Liver (tissue), 3 donors: ENCODE data around the gene SDR39U1.

Experiments used
- ATF3 ChIP-seq: IDR thresholded peaks from 2 replicates; pipeline ENCODE4 v1.6.1; 2016; ENCODE audit warnings: antibody characterized with exemption
- CTCF ChIP-seq: fragments of 150-350 bp; IDR thresholded peaks from 2 replicates; pipeline ENCODE4 v1.5.1; 2017; ENCODE audit warnings: improper control_type of control experiment, low read depth, low read length; ENCODE audit not compliant: missing input control
- FOXA1 ChIP-seq: IDR thresholded peaks from 2 replicates; pipeline ENCODE4 v1.6.1; 2016; ENCODE audit warnings: antibody characterized with exemption
- GABPA ChIP-seq, 2 donors: IDR thresholded peaks in 1 of 2; conservative IDR thresholded peaks in 1 of 2; 2 replicates each; pipeline ENCODE4 v1.6.1; 2016; ENCODE audit warnings: antibody characterized with exemption in 2 of 2, mild to moderate bottlenecking in 1 of 2, moderate library complexity in 1 of 2
- HNF4G ChIP-seq: IDR thresholded peaks from 2 replicates; pipeline ENCODE4 v1.6.1; 2016; ENCODE audit warnings: antibody characterized with exemption
- MAX ChIP-seq: IDR thresholded peaks from 2 replicates; pipeline ENCODE4 v1.6.1; 2016; ENCODE audit warnings: antibody characterized with exemption
- NR2F2 ChIP-seq: IDR thresholded peaks from 2 replicates; pipeline ENCODE4 v1.6.1; 2016; ENCODE audit warnings: antibody characterized with exemption
- RAD21 ChIP-seq, 2 donors: IDR thresholded peaks; 2 replicates each; pipeline ENCODE4 v1.6.1; 2016; ENCODE audit warnings: antibody characterized with exemption in 2 of 2, mild to moderate bottlenecking in 2 of 2
- REST ChIP-seq: IDR thresholded peaks from 2 replicates; pipeline ENCODE4 v1.6.1; 2016; ENCODE audit warnings: antibody characterized with exemption, mild to moderate bottlenecking
- SP1 ChIP-seq: IDR thresholded peaks from 2 replicates; pipeline ENCODE4 v1.6.1; 2018; ENCODE audit warnings: antibody characterized with exemption, mild to moderate bottlenecking
- TAF1 ChIP-seq: conservative IDR thresholded peaks from 2 replicates; pipeline ENCODE4 v1.6.1; 2016; ENCODE audit warnings: antibody characterized with exemption, mild to moderate bottlenecking
- YY1 ChIP-seq: IDR thresholded peaks from 2 replicates; pipeline ENCODE4 v1.6.1; 2016; ENCODE audit warnings: antibody characterized with exemption, mild to moderate bottlenecking
- donor health status: healthy.
- donor health status: healthy.

DNA sequence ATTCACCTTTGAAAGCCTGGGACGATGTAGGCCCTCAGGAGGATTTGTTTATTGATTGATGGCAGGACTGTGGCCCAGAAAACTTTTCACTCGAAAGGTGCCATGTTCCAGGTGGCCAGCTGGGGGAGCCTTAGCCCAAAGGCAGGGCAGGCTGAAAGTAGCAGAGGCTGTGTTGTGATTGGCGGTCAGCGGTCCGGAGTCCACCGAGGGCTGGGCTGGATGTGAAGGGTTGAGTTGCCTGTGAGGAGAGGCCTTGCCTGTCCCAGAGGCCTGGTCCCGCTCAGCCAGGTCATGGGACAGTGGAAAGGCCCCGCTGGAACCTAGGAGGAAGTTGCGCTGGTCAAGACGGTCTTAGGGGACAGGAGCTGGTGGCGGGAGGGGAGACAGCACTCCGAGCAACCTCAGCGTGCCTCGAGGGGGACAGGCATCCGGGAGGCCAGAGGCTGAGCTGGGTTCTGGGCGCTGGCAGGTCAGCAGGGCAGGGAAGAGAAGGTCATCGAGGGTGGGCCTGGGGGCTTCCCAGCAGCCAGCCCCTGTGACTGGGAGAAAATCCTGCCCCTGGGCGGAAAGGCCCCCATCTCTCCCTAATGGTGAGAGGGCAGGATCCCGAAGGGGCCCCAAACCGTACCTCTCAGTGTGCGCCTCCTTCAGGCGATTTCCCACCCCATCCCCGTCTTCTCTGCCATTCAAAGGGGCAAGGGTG, 39.2 kb upstream of the SDR39U1 start:
- TF ChIP-seq HNF4G, result no peak
- peak; percentile 30 for TF ChIP-seq CTCF
- TF ChIP-seq ATF3, result no peak
- TF ChIP-seq FOXA1, result no peak
- TF ChIP-seq NR2F2, result no peak
- TF ChIP-seq TAF1, result no peak
- TF ChIP-seq MAX, result no peak
- TF ChIP-seq YY1, result no peak
- TF ChIP-seq REST, result no peak
- peak; percentile 29 to 51 for TF ChIP-seq RAD21 (IDR thresholded peaks at IDR 0.05)
- no peak for TF ChIP-seq SP1
- no peak for TF ChIP-seq GABPA (IDR thresholded peaks at IDR 0.05 in 1 of 2, conservative IDR thresholded peaks at IDR 0.05 in 1 of 2)
